Vagina (tissue), 2 donors: ENCODE data around the gene LOXL4.
A peak's percentile ranks its signal among the peaks of the same experiment; 100 is the strongest.

Experiments used
- CTCF ChIP-seq, 3 experiments: fragments of 450-650 bp in 2 of 3; fragments of 200-600 bp in 1 of 3; sonication (generic) in 1 of 3; IDR thresholded peaks; one replicate each; pipeline ENCODE4 v1.5.1; 2017 to 2019; ENCODE audit warnings: antibody characterized with exemption in 3 of 3, mild to moderate bottlenecking in 2 of 3, moderate library complexity in 2 of 3
- POLR2A ChIP-seq, 2 donors: fragments of 450-650 bp; IDR thresholded peaks; one replicate each; pipeline ENCODE4 v1.6.1; 2017; ENCODE audit warnings: antibody characterized with exemption in 2 of 2, mild to moderate bottlenecking in 2 of 2, moderate library complexity in 2 of 2
- POLR2AphosphoS5 ChIP-seq, 2 donors: sonication (generic); formaldehyde crosslinking; IDR thresholded peaks; one replicate each; pipeline ENCODE4 v1.9.0; 2017; ENCODE audit warnings: antibody characterized with exemption in 2 of 2, mild to moderate bottlenecking in 2 of 2, low read depth in 1 of 2; ENCODE audit not compliant: insufficient read depth in 1 of 2

- TF ChIP-seq POLR2A (IDR thresholded peaks at IDR 0.05): no peak
- TF ChIP-seq CTCF (IDR thresholded peaks at IDR 0.05): peak in 1 of 3 experiments; percentile 11
- no peak for TF ChIP-seq POLR2AphosphoS5 (IDR thresholded peaks at IDR 0.05; ENCODE audit: insufficient read depth in 1 of 2, low read depth in 1 of 2)
Measured at GRCh38 chr10:98262571-98262970, 5.4 kb downstream of the LOXL4 start.
